HL-60 (cell line): ENCODE measurements around the gene PLA1A.

ENCODE experiments used
- CTCF ChIP-seq: IDR thresholded peaks from one replicate; pipeline ENCODE4 v1.5.1; 2011; ENCODE audit warnings: low read length, control low read depth, inconsistent platforms; ENCODE audit not compliant: insufficient read depth
- POLR2AphosphoS5 ChIP-seq: IDR thresholded peaks from 2 replicates; pipeline ENCODE4 v1.6.1; 2012; ENCODE audit warnings: low read depth
- REST ChIP-seq: IDR thresholded peaks from 2 replicates; pipeline ENCODE4 v1.6.1; 2012; ENCODE audit warnings: low read depth; ENCODE audit not compliant: insufficient replicate concordance

- TF ChIP-seq CTCF (no peak), REST (no peak), POLR2AphosphoS5 (no peak)
Measured at GRCh38 chr3:119647171-119647570, 49.5 kb downstream of the PLA1A start.
